GM18517 (cell line): ENCODE results near the gene ZACN.
"Not testable (repeated sequence)": the region's sequence is repeated elsewhere in the genome, so short reads cannot be mapped to it uniquely, and the experiment has no call there.

ENCODE experiments used
- ATAC-seq: cut with Tn5 transposase; IDR thresholded peaks from one replicate; pipeline ENCODE4 v1.9.1; 2021; ENCODE audit warnings: mild to moderate bottlenecking, moderate library complexity; ENCODE audit not compliant: unreplicated experiment

The ZACN gene

GRCh38 chr17:76053246-76054111 lies 25.5 kb upstream of the ZACN start:
- ATAC-seq = no peak

- ATAC-seq = no peak
Measured at GRCh38 chr17:76054112-76054476, 24.9 kb upstream of the ZACN start.

DNA sequence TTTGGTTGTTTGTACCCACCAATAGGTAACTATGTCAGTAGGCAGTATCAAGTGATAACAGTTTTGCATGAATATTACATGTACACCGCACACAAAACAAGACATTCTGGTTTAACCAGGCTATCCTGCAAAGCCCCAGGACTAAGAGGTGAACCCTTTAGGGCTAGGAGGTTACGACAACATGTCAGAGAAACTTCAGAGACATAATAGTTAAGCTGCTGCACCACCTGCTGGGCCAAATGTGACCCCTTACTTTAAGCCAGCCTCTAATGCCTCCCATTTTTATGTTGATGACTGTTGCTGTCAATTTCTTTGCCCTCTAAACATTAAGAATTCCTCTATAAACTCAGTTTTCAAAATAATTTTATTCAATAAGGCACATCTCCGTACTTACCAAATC lies 22.1 kb upstream of the ZACN start:
- ATAC-seq = no peak

DNA sequence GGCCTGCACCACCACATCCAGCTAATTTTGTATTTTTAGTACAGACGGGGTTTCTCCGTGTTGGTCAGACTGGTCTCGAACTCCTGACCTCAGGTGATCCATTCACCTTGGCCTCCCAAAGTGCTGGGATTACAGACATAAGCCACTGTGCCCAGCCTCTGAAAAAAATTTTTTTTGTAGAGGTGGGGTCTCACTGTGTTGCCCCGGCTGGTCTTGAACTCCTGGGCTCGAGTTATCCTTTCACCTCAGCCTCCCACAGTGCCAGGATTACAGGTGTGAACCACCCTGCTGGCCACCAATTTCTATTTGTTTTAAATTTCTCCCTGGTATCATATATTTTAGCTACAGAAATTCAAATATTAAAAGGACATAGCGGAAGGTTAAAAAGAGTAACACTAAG lies 20.7 kb upstream of the ZACN start:
- not testable (repeated sequence) for ATAC-seq

- ATAC-seq = no peak
Measured at GRCh38 chr17:76063875-76064546, 15.0 kb upstream of the ZACN start.

- no peak for ATAC-seq
Measured at GRCh38 chr17:76065775-76066174, 13.2 kb upstream of the ZACN start.

GRCh38 chr17:76071531-76072147 lies 7.3 kb upstream of the ZACN start:
- peak; percentile 35 for ATAC-seq

GRCh38 chr17:76072148-76072858 lies 6.7 kb upstream of the ZACN start, which contains the start of gene SRP68:
Gene SRP68 (minus strand): TSS chr17:76072517. CDS start chr17:76072491, 26 bp downstream.
- ATAC-seq = peak; percentile 58

- ATAC-seq = no peak
Measured at GRCh38 chr17:76074390-76075363, 4.3 kb upstream of the ZACN start, which contains the start of gene GALR2. Gene GALR2 (plus strand): TSS chr17:76074781. CDS start chr17:76074884, 103 bp downstream.

- ATAC-seq = no peak
Measured at GRCh38 chr17:76075364-76076145, 3.4 kb upstream of the ZACN start.

DNA sequence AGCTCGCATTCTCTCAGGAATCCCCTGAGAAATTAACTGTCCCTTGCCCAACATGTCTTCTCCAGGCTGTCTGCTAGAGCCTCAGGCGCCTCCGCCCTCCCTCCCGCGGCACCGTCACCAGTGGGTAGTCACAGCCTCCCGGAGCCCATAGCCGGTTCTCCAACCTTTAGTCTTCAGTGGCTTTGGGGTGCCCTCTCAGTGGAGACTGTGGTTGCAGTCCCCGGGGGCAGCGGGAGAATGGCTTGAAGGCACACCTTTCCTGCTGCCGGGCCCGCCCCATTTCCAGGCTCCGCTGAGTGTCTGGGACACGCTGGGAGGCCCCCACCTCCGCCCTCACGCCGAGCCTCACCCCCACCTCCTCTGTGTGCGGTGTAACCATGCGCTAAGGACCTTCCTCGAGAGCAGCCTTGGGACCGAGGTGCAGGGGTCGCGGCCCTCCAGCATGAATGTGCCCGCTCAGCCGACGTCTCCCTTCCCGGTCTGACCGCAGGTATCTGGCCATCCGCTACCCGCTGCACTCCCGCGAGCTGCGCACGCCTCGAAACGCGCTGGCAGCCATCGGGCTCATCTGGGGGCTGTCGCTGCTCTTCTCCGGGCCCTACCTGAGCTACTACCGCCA lies 2.7 kb upstream of the ZACN start:
- ATAC-seq = no peak

DNA sequence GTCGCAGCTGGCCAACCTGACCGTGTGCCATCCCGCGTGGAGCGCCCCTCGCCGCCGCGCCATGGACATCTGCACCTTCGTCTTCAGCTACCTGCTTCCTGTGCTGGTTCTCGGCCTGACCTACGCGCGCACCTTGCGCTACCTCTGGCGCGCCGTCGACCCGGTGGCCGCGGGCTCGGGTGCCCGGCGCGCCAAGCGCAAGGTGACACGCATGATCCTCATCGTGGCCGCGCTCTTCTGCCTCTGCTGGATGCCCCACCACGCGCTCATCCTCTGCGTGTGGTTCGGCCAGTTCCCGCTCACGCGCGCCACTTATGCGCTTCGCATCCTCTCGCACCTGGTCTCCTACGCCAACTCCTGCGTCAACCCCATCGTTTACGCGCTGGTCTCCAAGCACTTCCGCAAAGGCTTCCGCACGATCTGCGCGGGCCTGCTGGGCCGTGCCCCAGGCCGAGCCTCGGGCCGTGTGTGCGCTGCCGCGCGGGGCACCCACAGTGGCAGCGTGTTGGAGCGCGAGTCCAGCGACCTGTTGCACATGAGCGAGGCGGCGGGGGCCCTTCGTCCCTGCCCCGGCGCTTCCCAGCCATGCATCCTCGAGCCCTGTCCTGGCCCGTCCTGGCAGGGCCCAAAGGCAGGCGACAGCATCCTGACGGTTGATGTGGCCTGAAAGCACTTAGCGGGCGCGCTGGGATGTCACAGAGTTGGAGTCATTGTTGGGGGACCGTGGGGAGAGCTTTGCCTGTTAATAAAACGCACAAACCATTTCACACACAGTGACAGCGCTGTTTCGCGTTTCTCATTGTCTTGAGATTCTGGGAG lies 2.0 kb upstream of the ZACN start:
- ATAC-seq = no peak

- no peak for ATAC-seq
Measured at GRCh38 chr17:76077584-76078110, 1.3 kb upstream of the ZACN start.

DNA sequence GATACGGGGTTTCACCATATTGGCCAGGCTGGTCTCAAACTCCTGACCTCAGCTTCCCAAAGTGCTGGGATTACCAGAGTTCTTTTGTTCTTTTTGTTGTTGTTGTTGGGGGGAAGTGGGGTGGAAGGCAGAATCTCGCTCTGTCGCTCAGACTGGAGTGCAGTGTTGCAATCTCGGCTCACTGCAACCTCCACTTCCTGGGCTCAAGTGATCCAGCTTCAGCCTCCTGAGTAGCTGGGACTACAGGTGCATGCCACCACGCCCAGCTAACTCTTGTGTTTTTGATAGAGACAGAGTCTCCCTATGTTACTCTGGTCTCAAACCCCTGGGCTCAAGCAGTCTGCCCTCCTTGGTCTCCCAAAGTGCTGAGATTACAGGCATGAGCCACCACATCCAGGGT lies 612 bp upstream of the ZACN start:
- not testable (repeated sequence) for ATAC-seq

DNA sequence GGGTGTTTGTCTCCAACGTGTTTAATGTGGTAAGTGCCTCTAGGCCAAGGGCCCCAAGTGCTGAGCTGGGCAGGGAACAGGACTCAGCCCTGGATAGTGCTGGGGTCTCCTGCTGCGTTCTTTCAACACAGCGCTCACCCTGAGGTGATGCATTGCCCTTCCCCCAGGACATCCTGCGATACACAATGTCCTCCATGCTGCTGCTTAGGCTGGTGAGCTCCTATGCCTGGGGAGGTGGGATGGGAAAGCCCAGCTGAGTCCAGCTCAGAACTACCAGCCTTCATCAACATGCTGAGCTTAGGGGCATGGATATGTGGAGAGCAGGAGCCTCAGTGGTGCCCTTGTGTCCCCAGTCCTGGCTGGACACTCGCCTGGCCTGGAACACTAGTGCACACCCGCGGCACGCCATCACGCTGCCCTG lies 563 bp downstream of the ZACN start:
- no peak for ATAC-seq

DNA sequence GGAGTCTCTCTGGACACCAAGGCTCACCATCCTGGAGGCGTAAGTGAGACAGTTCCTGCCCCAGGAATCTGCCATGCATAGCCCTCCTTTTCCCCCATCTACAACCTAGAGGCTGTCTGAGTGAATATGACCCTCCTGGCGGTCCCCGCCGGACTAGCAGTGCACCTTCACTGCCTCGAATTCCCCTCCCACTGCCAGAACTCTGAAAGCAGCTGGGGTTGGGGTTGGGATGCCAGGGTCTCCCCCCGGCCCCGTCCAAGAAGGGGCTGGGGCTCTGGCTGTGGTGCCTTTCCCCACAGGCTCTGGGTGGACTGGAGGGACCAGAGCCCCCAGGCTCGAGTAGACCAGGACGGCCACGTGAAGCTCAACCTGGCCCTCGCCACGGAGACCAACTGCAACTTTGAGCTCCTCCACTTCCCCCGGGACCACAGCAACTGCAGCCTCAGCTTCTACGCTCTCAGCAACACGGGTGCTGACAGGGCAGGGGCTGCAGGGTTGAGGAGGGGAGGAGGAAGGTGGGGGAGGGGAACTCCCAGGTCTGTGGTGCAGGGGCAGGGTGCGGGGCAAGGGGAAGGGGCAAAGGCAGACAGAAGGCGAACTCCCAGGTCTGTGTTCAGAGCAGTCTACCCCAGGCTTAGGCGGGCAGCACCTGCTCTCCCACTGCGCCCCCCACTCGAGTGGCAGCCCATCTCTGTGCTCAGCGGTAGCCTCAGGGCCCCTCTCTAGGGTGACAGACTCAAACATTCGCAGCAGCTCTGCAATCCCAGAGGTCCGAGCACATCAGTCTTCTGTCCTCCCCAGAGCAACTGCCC lies 1.2 kb downstream of the ZACN start:
- ATAC-seq = no peak
